ENCODE results near the gene CACYBP.

GRCh38 chr1:175035865-175036264 is 36.1 kb downstream of the CACYBP start:
- TF ChIP-seq EZH2 (IDR thresholded peaks at IDR 0.05; ENCODE audit: low read length, unreplicated experiment): no peak
- TF ChIP-seq CTCF (conservative IDR thresholded peaks at IDR 0.05; ENCODE audit: low read depth, low read length): no peak

Data from PC-3 (cell line).